Activated naive CD8-positive, alpha-beta T cell treated with anti-CD3 and anti-CD28 coated beads, Interleukin-2, amount 50 U/mL, for 24 hours (primary cell): ENCODE results near the gene CCDC51.
"Not testable (repeated sequence)": the region's sequence is repeated elsewhere in the genome, so short reads cannot be mapped to it uniquely, and the experiment has no call there.

ENCODE experiments used
- ATAC-seq: fragments of 150-1000 bp; cut with Tn5 transposase; one replicate; pipeline ENCODE4 v1.10.0; 2021
- DNase-seq: peaks from one replicate; pipeline ENCODE4 v3.0.0; 2021
- H3K27ac Mint-ChIP-seq: one replicate; pipeline ENCODE4 v1.8.0; 2021; ENCODE audit warnings: mild to moderate bottlenecking, mixed read lengths
- H3K27me3 Mint-ChIP-seq: one replicate; pipeline ENCODE4 v1.8.0; 2021; ENCODE audit warnings: mixed read lengths
- H3K36me3 Mint-ChIP-seq: one replicate; pipeline ENCODE4 v1.8.0; 2021; ENCODE audit warnings: low read depth, mixed read lengths
- H3K4me1 Mint-ChIP-seq: one replicate; pipeline ENCODE4 v1.8.0; 2021; ENCODE audit warnings: mixed read lengths
- H3K4me3 Mint-ChIP-seq: one replicate; pipeline ENCODE4 v1.8.0; 2021; ENCODE audit warnings: mild to moderate bottlenecking, moderate library complexity, mixed read lengths
- H3K9me3 Mint-ChIP-seq: one replicate; pipeline ENCODE4 v1.8.0; 2021; ENCODE audit warnings: mixed read lengths

The CCDC51 gene

GRCh38 chr3:48439820-48440589 is at the start of gene CCDC51, which contains the start of gene TMA7:
CCDC51 (minus strand) TSS chr3:48440119; CDS start chr3:48435128, 4,991 bp downstream.
TMA7 (plus strand) TSS chr3:48440257; CDS start chr3:48440297, 40 bp downstream.
- DNase-seq (peak; percentile 98), ATAC-seq (peak; percentile 98)
- Mint-ChIP-seq H3K9me3 (no peaks in the 10 kb centered on the region), H3K4me3 (peak within 1 kb of the TSS; percentile 98), H3K27ac (peak within 1 kb of the TSS; percentile 93), H3K36me3 (peaks cover 47% of the 10 kb centered on the region), H3K27me3 (no peaks in the 10 kb centered on the region), H3K4me1 (peaks cover 33% of the 10 kb centered on the region)

GRCh38 chr3:48486952-48487351 is 47.0 kb upstream of the CCDC51 start:
- Mint-ChIP-seq H3K4me1 (no peaks in the 10 kb centered on the region), H3K27me3 (no peaks in the 10 kb centered on the region), H3K4me3 (no peak overlapping the region), H3K36me3 (no peaks in the 10 kb centered on the region), H3K9me3 (no peaks in the 10 kb centered on the region), H3K27ac (no peak overlapping the region)
- no peak for DNase-seq
- ATAC-seq, result no peak

- H3K9me3 Mint-ChIP-seq, H3K27ac Mint-ChIP-seq: not testable (repeated sequence)
- peaks cover 25% of the 10 kb centered on the region for H3K4me1 Mint-ChIP-seq
Measured at GRCh38 chr3:48482822-48483221, 42.9 kb upstream of the CCDC51 start.

GRCh38 chr3:48480891-48481290 is 41.0 kb upstream of the CCDC51 start:
- not testable (repeated sequence) for H3K4me3 Mint-ChIP-seq, H3K9me3 Mint-ChIP-seq, H3K27ac Mint-ChIP-seq, DNase-seq, H3K27me3 Mint-ChIP-seq, H3K36me3 Mint-ChIP-seq, ATAC-seq
- H3K4me1 Mint-ChIP-seq, result peaks cover 35% of the 10 kb centered on the region

More at GRCh38 chr3:48482822-48483221, 42.9 kb upstream of the CCDC51 start:
- H3K4me3 Mint-ChIP-seq, H3K36me3 Mint-ChIP-seq, H3K27me3 Mint-ChIP-seq, DNase-seq, ATAC-seq: not testable (repeated sequence)

GRCh38 chr3:48478626-48479555 is 39.0 kb upstream of the CCDC51 start:
- Mint-ChIP-seq H3K36me3 (peaks cover 2% of the 10 kb centered on the region), H3K27ac (peak overlapping the region; percentile 91), H3K4me1 (peaks cover 39% of the 10 kb centered on the region), H3K9me3 (no peaks in the 10 kb centered on the region), H3K4me3 (peak overlapping the region; percentile 70), H3K27me3 (no peaks in the 10 kb centered on the region)
- ATAC-seq, result peak; percentile 76
- DNase-seq, result peak; percentile 57

- H3K27me3 Mint-ChIP-seq, result no peaks in the 10 kb centered on the region
- H3K4me1 Mint-ChIP-seq, result peaks cover 48% of the 10 kb centered on the region
- H3K9me3 Mint-ChIP-seq, result no peaks in the 10 kb centered on the region
- no peak for ATAC-seq
- no peak for DNase-seq
- H3K4me3 Mint-ChIP-seq, result peak overlapping the region; percentile 70
- H3K27ac Mint-ChIP-seq, result peak overlapping the region; percentile 91
- peaks cover 2% of the 10 kb centered on the region for H3K36me3 Mint-ChIP-seq
Measured at GRCh38 chr3:48477959-48478520, 38.1 kb upstream of the CCDC51 start.

- peak overlapping the region; percentile 91 for H3K27ac Mint-ChIP-seq
- ATAC-seq (no peak), DNase-seq (no peak)
- H3K9me3 Mint-ChIP-seq, result no peaks in the 10 kb centered on the region
- H3K27me3 Mint-ChIP-seq, result no peaks in the 10 kb centered on the region
- peaks cover 4% of the 10 kb centered on the region for H3K36me3 Mint-ChIP-seq
- peaks cover 55% of the 10 kb centered on the region for H3K4me1 Mint-ChIP-seq
- no peak overlapping the region for H3K4me3 Mint-ChIP-seq
Measured at GRCh38 chr3:48476426-48477053, 36.6 kb upstream of the CCDC51 start.

- Mint-ChIP-seq H3K27ac (no peak overlapping the region), H3K27me3 (no peaks in the 10 kb centered on the region), H3K4me3 (no peak overlapping the region), H3K9me3 (no peaks in the 10 kb centered on the region), H3K36me3 (peaks cover 4% of the 10 kb centered on the region), H3K4me1 (peaks cover 61% of the 10 kb centered on the region)
- DNase-seq (no peak), ATAC-seq (no peak)
Measured at GRCh38 chr3:48475188-48475587, 35.3 kb upstream of the CCDC51 start.

- Mint-ChIP-seq H3K27ac (peak overlapping the region; percentile 63), H3K9me3 (no peaks in the 10 kb centered on the region), H3K36me3 (peaks cover 4% of the 10 kb centered on the region), H3K4me3 (no peak overlapping the region), H3K27me3 (no peaks in the 10 kb centered on the region), H3K4me1 (peaks cover 61% of the 10 kb centered on the region)
- ATAC-seq (no peak), DNase-seq (no peak)
Measured at GRCh38 chr3:48474619-48475018, 34.7 kb upstream of the CCDC51 start.

- not testable (repeated sequence) for H3K36me3 Mint-ChIP-seq, ATAC-seq, DNase-seq, H3K9me3 Mint-ChIP-seq, H3K4me3 Mint-ChIP-seq, H3K27me3 Mint-ChIP-seq
- Mint-ChIP-seq H3K27ac (peak overlapping the region; percentile 97), H3K4me1 (peaks cover 61% of the 10 kb centered on the region)
Measured at GRCh38 chr3:48474031-48474430, 34.1 kb upstream of the CCDC51 start.

GRCh38 chr3:48473617-48473952 is 33.7 kb upstream of the CCDC51 start:
- H3K36me3 Mint-ChIP-seq, result peaks cover 8% of the 10 kb centered on the region
- H3K9me3 Mint-ChIP-seq, result no peaks in the 10 kb centered on the region
- no peaks in the 10 kb centered on the region for H3K27me3 Mint-ChIP-seq
- H3K27ac Mint-ChIP-seq, result peak overlapping the region; percentile 97
- DNase-seq, result no peak
- peak overlapping the region; percentile 86 for H3K4me3 Mint-ChIP-seq
- H3K4me1 Mint-ChIP-seq, result peaks cover 61% of the 10 kb centered on the region
- no peak for ATAC-seq

GRCh38 chr3:48472923-48473616 is 33.2 kb upstream of the CCDC51 start:
- Mint-ChIP-seq H3K4me3 (peak overlapping the region; percentile 86), H3K4me1 (peaks cover 61% of the 10 kb centered on the region), H3K27me3 (no peaks in the 10 kb centered on the region)

GRCh38 chr3:48472673-48472922 is 32.7 kb upstream of the CCDC51 start:
- DNase-seq (no peak), ATAC-seq (peak; percentile 13)
- H3K4me1 Mint-ChIP-seq, result peaks cover 61% of the 10 kb centered on the region

More at GRCh38 chr3:48472923-48473616, 33.2 kb upstream of the CCDC51 start:
- Mint-ChIP-seq H3K27ac (peak overlapping the region; percentile 97), H3K9me3 (no peaks in the 10 kb centered on the region), H3K36me3 (peaks cover 12% of the 10 kb centered on the region)
- peak; percentile 91 for ATAC-seq
- DNase-seq, result peak; percentile 97

GRCh38 chr3:48470286-48470685 is 30.4 kb upstream of the CCDC51 start:
- peak overlapping the region; percentile 35 for H3K4me3 Mint-ChIP-seq
- ATAC-seq (no peak), DNase-seq (no peak)
- no peaks in the 10 kb centered on the region for H3K27me3 Mint-ChIP-seq
- H3K27ac Mint-ChIP-seq, result peak overlapping the region; percentile 80
- H3K36me3 Mint-ChIP-seq, result peaks cover 31% of the 10 kb centered on the region
- H3K4me1 Mint-ChIP-seq, result peaks cover 69% of the 10 kb centered on the region
- H3K9me3 Mint-ChIP-seq, result no peaks in the 10 kb centered on the region

More at GRCh38 chr3:48472673-48472922, 32.7 kb upstream of the CCDC51 start:
- Mint-ChIP-seq H3K9me3 (no peaks in the 10 kb centered on the region), H3K27ac (peak overlapping the region; percentile 97), H3K4me3 (peak overlapping the region; percentile 86), H3K36me3 (peaks cover 17% of the 10 kb centered on the region), H3K27me3 (no peaks in the 10 kb centered on the region)
